GM19099 (cell line): ENCODE measurements around the gene COL9A2.

Source experiments
- POLR2A ChIP-seq: IDR thresholded peaks from 3 replicates; pipeline ENCODE4 v1.6.1; 2011; ENCODE audit warnings: low read depth; ENCODE audit not compliant: insufficient read length; ENCODE audit errors: extremely low read depth

Gene COL9A2

DNA sequence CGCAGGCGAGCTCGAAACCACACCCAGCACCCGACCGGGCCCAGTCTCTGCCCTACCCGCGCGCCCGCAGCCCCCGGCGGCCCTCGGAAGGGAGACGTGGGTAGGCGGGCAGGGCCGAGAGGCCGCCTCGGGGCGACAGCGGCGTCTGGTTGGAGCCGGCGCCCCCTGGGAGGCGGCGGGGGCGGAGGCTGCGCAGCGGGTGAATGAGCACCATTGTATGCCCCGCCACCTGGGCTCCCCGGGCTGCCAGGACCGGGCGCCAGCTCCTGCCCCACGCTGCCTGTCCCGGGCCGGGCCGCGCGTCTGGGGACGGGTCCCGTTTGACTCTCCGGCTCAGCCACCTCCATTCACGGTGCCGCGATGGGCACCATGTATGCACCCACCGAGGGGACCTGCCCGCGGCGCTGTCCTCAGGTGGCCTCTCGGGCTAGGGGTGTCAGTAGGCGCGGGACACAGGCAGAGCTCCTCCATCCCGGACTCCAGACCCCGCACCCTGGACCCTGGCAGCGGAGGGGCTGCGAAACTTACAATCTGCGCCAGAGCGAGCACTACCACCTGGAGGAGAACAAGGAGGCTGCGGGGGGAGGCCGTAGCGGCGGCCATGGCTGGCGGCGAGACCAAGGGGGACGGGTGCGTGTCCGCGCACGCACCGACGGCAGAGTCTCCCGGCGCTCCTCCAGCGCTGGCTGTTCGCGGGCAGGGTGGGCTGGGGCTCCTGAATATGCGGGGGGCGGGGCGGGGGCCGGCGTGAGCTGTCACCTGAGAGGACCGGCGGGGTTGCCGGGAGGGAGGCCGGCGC, at the start of gene COL9A2:
TSS of gene COL9A2 (minus strand) at position 692 of the 799 bp plus-strand sequence. CDS start at position 603, 89 bp downstream.
- no peak for TF ChIP-seq POLR2A

DNA sequence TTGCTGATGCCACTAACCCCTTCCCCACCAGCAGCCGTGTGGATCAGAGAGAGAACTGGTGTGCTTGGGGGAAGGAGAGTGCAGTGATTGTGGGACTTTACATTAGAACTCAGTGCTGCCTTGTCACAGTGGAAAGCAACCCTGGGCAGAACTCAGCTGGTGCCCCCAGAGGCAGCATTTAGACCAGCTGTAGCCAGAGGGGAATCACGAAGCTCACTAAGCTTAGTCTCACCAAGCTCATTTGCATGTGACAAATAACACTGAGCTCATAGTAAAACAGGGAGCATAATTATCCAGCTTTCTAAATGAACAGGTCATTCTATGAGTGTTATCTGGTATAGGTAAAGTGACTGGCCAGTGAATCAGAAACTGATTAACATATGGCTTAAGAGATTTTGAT, 46.6 kb upstream of the COL9A2 start:
- TF ChIP-seq POLR2A: no peak

DNA sequence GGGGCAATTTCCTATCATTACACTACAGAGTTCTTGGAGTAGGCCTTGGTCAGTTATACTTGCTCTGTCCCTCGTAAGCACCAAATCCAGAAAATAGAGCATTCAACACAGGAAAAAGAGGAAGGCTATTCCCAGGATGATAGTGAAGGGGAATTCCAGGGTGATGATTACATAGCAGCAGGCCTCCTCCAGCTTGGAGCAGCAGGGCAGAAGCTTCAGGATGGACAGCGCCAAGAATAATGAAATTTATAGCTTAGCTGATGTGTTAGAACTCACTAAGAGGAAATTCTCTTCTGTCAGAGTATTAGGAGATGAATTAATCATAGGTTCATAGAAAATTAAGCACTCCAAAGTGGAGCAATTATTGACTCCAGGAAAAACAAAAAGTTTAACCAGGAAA, 45.6 kb upstream of the COL9A2 start:
- no peak for TF ChIP-seq POLR2A

DNA sequence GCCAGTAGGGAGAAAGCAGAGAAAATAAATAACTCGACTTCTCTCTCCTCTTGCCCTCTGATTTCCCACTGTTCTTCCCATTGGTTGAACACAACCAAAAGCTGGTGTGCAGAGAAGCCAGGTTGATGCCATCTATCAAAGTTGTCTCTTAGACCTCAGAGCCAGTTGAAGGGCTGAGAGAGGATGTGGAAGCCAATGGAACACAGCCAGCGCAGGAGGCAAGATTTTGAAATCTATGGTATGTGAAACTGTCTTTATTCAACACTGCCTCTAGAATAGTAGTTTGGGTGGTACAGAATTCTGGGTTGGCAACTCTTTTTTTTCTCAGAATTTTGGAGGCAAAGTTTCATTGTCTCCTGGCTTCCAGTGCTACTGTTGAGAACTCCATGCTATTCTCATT, 45.1 kb upstream of the COL9A2 start:
- no peak for TF ChIP-seq POLR2A

DNA sequence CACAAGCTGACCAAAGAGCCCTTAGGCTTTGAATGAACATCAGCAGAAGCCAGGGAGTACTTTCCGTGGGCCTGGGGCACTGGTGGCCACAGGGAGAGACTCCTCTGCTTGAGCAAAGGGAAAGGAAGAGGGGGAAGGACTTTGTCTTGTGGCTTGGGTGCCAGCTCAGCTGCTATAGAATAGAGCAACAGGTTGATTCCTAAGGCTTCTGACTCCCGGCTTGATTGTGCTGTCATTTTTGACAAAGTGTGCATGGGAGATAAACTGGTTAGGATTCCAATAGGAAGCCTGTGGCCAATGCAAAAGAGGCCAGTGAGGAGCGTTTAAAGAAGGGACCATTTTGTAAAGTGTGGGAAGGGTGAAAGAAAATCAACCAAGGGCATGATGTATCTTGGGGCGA, 44.6 kb upstream of the COL9A2 start:
- no peak for TF ChIP-seq POLR2A

DNA sequence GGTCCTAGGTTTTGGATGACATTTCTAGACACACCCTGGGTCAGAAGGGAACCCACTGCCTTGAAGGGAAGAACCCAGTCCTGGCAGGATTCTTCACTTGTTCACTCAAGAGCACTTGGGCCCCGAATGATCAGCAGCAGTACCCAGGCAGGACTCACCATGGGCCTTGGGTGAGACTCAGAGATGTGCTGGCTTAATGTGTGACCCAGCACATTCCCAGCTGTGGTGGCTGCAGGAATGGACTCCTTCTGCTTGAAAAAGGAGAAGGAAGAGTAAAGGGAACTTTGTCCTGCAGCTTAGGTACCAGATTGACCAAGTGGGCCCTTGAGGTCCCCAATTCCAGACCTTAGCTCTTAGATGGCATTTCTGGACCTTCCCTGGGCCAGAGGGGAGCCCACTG, 44.1 kb upstream of the COL9A2 start:
- TF ChIP-seq POLR2A: no peak

DNA sequence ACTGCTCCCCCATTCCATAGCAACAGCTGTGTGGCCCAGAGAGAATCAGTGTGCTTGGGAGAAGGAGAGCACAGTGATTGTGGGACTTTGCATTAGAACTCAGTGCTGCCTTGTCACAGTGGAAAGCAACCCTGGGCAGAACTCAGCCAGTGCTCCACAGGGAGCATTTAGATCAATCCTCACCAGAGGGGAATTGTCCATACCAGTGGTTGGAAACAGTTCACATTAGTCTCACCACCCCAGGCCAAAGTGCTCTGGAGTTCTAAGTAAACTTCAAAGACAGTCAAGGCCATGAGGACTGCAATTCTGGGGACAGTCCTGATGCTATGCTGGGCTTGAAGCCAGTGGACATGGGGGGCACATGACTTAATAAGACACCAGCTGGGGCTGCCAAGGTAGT, 43.5 kb upstream of the COL9A2 start:
- TF ChIP-seq POLR2A: no peak

DNA sequence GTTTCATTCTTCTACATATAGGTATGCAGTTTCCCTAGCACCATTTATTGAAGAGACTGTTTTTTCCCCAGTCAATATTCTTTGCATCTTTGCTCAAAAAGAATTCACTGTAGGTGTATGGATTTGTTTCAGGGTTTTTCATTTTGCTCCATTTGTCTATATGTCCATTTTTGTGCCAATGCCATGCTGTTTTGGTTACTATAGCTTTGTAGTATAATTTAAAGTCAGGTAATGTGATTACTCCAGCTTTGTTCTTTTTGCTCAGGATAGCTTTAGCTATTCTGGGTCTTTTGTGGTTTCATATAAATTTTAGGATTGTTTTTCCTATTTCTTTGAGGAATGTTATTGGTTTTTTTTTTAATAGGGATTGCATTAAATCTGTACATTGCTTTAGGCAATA, 40.5 kb upstream of the COL9A2 start:
- no peak for TF ChIP-seq POLR2A

DNA sequence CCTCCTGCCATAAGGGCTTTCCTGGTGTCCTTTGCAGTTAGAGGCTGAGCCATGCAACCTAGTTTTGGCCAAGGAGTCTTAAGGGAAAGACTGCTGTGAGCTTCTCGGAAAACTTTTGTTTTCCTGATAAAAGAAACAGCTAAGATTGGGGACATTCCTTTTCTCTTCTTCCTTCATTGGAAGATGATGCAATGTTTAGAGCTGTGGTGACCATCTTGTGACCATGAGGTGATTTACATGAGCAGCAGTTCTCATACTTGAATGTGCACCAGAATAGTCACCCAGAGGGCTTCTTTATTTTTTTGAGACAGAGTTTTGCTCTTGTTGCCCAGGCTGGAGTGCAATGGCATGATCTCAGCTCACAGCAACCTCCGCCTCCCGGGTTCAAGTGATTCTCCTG, 36.0 kb upstream of the COL9A2 start:
- no peak for TF ChIP-seq POLR2A

DNA sequence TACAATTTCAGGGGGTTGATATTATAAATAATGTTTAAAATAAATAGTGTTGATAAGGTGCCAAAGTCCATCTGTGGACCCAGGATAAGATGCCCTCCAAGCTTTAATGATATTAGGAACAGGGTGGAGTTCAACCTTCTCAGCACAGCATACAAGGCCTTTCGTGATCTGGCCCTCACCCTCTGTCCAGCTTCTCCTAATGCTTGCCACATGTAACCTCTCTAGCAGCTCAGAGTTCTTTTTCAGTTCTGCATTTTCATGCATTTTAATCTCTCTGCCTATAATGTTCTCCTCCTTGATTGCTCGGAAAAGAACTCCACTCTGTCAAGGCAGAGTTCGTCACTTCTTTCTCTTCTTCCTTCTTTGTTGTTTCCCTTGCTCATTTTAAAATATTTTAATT, 35.0 kb upstream of the COL9A2 start:
- no peak for TF ChIP-seq POLR2A

DNA sequence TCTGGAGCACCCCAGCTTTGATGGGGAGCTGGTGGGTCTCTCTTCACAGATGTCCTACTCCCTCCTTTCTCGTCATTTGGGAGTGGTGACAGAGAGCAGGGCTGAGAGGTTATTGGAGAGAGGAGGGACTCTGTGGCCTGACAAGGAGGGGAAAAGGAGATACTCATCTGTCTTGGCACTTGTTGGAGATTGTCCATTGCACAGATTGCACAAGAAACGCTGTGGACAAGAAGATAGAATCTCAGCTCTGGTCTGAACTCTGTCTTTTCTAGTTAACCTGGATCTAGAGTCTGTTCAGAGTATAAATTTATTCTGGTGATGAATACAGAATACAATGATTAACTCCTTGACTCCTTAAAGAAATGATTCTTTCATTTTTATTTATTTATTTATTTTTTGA, 34.0 kb upstream of the COL9A2 start:
- TF ChIP-seq POLR2A: no peak

DNA sequence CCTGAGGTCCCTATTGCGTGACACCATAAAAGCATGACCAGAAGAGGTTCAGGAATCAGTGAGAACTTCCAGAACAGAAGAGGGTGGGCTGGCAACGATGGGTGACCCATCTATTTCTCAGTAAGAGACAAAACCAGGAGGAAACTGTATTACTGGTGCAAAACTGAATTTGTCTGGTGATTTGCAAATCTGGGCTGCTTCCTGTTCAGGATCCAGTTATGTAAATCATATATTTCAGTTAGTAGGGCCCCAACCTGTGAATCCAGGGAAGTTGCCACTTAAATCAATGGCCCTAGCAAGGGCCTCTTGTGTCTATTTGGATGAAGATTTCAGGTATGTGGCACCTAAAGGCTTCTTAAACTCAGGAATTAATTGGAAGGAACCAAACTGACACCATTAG, 33.3 kb upstream of the COL9A2 start:
- TF ChIP-seq POLR2A: no peak

DNA sequence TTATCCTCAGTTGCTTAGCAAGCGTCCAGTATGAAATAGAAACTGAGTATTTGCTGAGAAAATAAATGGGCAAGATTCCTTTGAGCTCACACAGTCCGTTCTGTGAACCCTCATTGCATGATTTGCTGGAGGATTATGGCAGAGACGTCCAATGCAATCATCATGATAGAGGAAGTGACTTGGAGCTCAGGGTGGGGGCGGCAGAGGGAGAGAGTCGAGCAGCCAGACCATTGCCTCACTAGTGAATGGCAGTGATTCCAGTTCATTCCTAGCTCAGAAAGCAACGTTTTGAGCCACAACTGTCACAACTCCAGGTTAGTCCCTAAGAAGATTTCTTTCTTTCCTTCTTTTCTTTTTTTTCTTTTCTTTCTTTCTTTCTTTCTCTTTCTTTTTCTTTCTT, 27.5 kb upstream of the COL9A2 start:
- no peak for TF ChIP-seq POLR2A

DNA sequence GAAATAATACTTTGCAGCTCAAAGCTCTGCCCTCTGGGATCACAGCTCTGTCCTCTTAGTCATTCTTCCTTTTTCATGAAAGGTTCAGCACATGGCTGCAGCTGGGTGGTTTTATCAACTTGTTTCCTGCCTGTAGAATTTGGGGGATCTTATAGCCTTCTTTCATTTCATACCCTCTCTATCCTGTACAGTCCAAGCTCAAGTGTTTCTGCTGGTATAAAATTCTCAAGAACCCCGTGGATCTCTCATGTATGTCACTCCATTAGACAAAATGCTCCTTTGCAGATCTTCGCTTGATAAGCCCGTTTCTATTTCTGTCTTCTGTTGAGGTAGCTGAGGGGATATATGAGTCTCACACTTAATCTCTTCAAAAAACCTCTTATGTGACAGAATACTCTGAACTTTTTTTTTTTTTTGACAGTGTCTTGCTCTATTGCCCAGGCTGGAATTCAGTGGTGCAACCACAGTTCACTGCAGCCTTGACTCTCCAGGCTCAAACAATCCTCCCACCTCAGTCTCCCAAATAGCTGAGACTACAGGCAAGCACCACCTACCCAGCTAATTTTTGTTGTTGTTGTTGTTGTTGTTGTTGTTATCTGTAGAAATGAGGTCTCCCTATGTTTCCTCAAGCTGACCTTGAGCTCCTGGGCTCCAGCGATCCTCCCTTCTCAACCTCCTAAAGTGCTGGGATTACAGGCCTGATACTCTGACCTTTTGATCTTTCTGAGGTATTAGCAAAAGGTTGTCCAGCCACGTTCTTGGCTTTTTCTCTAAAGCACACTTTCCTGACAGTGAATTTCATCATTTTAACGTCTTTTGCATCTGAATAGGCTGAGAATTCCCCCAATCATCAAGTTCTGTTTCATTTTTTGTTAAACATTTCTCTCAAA, 24.6 kb upstream of the COL9A2 start:
- no peak for TF ChIP-seq POLR2A

DNA sequence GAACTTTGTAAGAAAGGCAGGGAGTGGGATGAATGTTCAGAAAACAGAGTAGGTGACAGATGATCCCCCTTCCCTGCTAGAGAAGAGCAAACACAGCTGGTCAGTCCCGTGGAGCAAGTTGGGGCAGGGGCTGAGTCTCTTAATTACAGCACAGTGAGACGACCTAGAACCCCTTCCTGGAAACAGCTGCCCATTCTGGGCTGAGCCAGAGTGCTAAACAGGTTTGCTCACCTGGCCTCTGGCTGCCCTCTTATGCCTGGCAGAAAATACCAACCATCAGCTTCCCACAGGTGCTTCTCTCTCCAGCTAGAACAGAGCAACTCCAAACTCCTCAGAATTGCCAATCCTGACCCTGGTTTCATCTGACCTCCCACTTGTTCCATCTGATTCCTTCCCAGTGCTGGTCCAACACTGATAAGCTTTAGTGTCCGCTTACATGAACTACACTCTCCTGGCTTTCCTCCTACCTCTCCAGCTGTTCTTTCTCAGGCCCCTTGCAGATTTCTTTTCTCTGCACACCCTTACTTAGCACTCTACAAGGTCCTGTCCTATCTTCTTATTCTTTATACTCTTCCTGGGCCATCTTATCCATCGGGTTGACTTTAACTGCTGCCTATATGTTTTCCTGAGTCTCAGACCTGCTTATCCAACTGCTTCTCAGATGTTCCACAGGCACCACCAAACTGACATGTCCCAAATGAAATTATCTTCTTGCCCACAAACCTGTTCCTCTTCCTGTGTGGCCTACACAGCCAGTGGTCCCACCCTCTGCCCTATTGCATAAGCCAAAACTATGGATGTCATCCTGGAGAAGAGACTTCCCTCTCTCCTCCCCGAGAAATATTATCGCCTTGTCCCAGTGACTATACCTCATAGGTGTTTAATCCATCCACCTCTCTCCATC, 22.6 kb upstream of the COL9A2 start:
- TF ChIP-seq POLR2A: no peak
